Stomach (tissue), 9 donors: Measurements from ENCODE around the gene SEPHS1. TPM values are rescaled to one million over a fixed set of nuclear protein-coding genes. Genes with fewer than 3 reads are reported as not detected.

ENCODE experiments used
- DNase-seq, 2 donors: peaks; one replicate each; pipeline versions ENCODE4 v3.0.0 to v3.0.0-alpha.2; 2013 to 2019
- H3K27ac ChIP-seq, 5 donors: fragments of 200-600 bp in 4 of 5; sonication (generic) in 4 of 5; one replicate each; pipeline ENCODE4 v1.5.1; 2013 to 2019; ENCODE audit warnings: mild to moderate bottlenecking in 1 of 5, moderate library complexity in 1 of 5
- H3K27me3 ChIP-seq, 3 donors: fragments of 200-600 bp; sonication (generic); one replicate each; pipeline ENCODE4 v1.5.1; 2017 to 2019; ENCODE audit warnings: mixed run types in 1 of 3
- H3K36me3 ChIP-seq, 4 donors: fragments of 200-600 bp; sonication (generic); 1 replicate in 3 of 4; 2 replicates in 1 of 4; pipeline ENCODE4 v1.5.1; 2016 to 2019
- H3K4me1 ChIP-seq, 4 donors: fragments of 200-600 bp; sonication (generic); one replicate each; pipeline ENCODE4 v1.5.1; 2016 to 2019
- H3K4me3 ChIP-seq, 4 donors: fragments of 200-600 bp; sonication (generic) in 3 of 4; one replicate each; pipeline ENCODE4 v1.5.1; 2016 to 2019; ENCODE audit warnings: mild to moderate bottlenecking in 1 of 4
- H3K9me3 ChIP-seq, 4 donors: fragments of 200-600 bp; sonication (generic); one replicate each; pipeline ENCODE4 v1.5.1; 2016 to 2019
- CTCF ChIP-seq, 7 experiments: fragments of 450-650 bp in 4 of 7; fragments of 200-600 bp in 3 of 7; sonication (generic) in 3 of 7; IDR thresholded peaks; one replicate each; pipeline ENCODE4 v1.5.1; 2016 to 2019; ENCODE audit warnings: antibody characterized with exemption in 7 of 7, control low read depth in 2 of 7, mild to moderate bottlenecking in 1 of 7
- EP300 ChIP-seq: sonication (generic); formaldehyde crosslinking; IDR thresholded peaks from one replicate; pipeline ENCODE4 v1.6.1; 2017; ENCODE audit warnings: antibody characterized with exemption
- POLR2A ChIP-seq, 4 donors: fragments of 450-650 bp; IDR thresholded peaks; one replicate each; pipeline ENCODE4 v1.6.1; 2016; ENCODE audit warnings: antibody characterized with exemption in 4 of 4, control low read depth in 2 of 4, mild to moderate bottlenecking in 1 of 4, moderate library complexity in 1 of 4
- POLR2AphosphoS5 ChIP-seq, 3 donors: sonication (generic); formaldehyde crosslinking; IDR thresholded peaks; one replicate each; pipeline ENCODE4 v1.6.1; 2016; ENCODE audit warnings: antibody characterized with exemption in 3 of 3
- WGBS, 5 donors: extraction: QIAGEN DNeasy Blood & Tissue Kit in 3 of 5; methylation state at CpG; one replicate each; pipeline versions ENCODE4 v1.1.5 to v1.1.7; 2013 to 2018; 5-methylcytosine and 5-hydroxymethylcytosine counted together
- intact Hi-C: fragments of 100-400 bp; cut with DNase I; formaldehyde crosslinking; loops from one replicate; pipeline ENCODE4 v1.15.1; 2023; ENCODE audit warnings: low total_unique reads
- polyA plus RNA-seq, 3 donors: library from polyadenylated mRNA; stranded (reverse); fragments of 200-250 nt; gene quantifications; one replicate each; pipeline ENCODE4 v1.2.3, GENCODE V29; 2013
- total RNA-seq, 5 donors: library from RNA; depleted of rRNA; stranded (reverse); fragments of >200 nt; gene quantifications; one replicate each; pipeline versions ENCODE4 v1.1.0 to v1.2.3, GENCODE V29; 2014 to 2016
- donor health status: healthy with polysubstance abuse.
- donor health status: Bipolar disorder and iron deficiency.
- donor health status: healthy.

The SEPHS1 gene
- total and polyA plus RNA-seq, 8 donors, result 15.2 to 63.0 (median 21.6) TPM

GRCh38 chr10:13360587-13360986, 12.5 kb upstream of the SEPHS1 start:
- Histone ChIP-seq H3K36me3 (no peaks in the 10 kb centered on the region), H3K4me3 (no peak overlapping the region), H3K27me3 (no peaks in the 10 kb centered on the region), H3K9me3 (no peaks in the 10 kb centered on the region), H3K4me1 (no peaks in the 10 kb centered on the region), H3K27ac (no peak overlapping the region)
- WGBS, 5 donors, result 75 to 83% (median 80%) methylated on average over 7 of the region's 7 CpGs
- intact Hi-C loops, result loop anchor here (10.0 kb wide), 1 partner anchor 184 kb away; no protein-coding TSS in a partner anchor
- TF ChIP-seq POLR2A (IDR thresholded peaks at IDR 0.05) (no peak), CTCF (IDR thresholded peaks at IDR 0.05) (no peak), EP300 (no peak), POLR2AphosphoS5 (IDR thresholded peaks at IDR 0.05) (no peak)
- no peak for DNase-seq

DNA sequence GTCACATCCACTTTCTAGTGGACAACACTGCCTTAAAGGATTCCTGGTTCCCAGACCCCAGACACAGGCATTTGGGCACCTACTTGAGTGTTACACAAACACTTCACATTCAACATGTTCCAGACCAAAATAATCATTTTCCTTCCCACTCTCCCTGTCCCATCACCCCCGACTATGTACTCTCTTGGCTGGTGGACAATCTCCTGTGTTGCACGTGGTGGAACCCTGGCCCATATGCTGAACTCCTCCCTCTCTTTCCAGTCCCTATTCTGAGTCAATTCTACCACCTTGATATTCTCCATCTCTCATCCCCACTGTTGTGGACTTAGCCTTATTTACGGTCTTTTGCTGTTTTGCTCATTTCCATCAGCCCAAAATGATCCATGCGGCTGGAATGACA, 8.3 kb upstream of the SEPHS1 start:
- Histone ChIP-seq H3K27ac (no peak overlapping the region), H3K27me3 (peaks cover 0 to 42% (median 10%) of the 10 kb centered on the region in 3 donors), H3K4me3 (no peak overlapping the region), H3K9me3 (no peaks in the 10 kb centered on the region), H3K4me1 (no peaks in the 10 kb centered on the region), H3K36me3 (no peaks in the 10 kb centered on the region)
- intact Hi-C loops, result no loop called here
- TF ChIP-seq CTCF (IDR thresholded peaks at IDR 0.05) (no peak), EP300 (no peak), POLR2AphosphoS5 (IDR thresholded peaks at IDR 0.05) (no peak), POLR2A (IDR thresholded peaks at IDR 0.05) (no peak)
- 53 to 68% (median 58%) methylated on average over 4 of the region's 4 CpGs for WGBS, 5 donors
- no peak for DNase-seq

- TF ChIP-seq CTCF (IDR thresholded peaks at IDR 0.05) (no peak), POLR2AphosphoS5 (IDR thresholded peaks at IDR 0.05) (no peak), POLR2A (IDR thresholded peaks at IDR 0.05) (no peak), EP300 (no peak)
- intact Hi-C loops, result no loop called here
- H3K27me3 ChIP-seq, result peaks cover 0 to 47% (median 12%) of the 10 kb centered on the region in 3 donors
- no peaks in the 10 kb centered on the region for H3K36me3 ChIP-seq
- H3K4me1 ChIP-seq, result peaks cover 4 to 8% (median 7%) of the 10 kb centered on the region in 4 donors
- DNase-seq, result no peak
- H3K27ac ChIP-seq, result no peak overlapping the region
- H3K9me3 ChIP-seq, result no peaks in the 10 kb centered on the region
- H3K4me3 ChIP-seq, result no peak overlapping the region
- WGBS, 5 donors, result 85 to 92% (median 89%) methylated on average over 4 to 7 of the region's 7 CpGs
Observed at GRCh38 chr10:13354783-13355182, 6.7 kb upstream of the SEPHS1 start.

GRCh38 chr10:13352519-13352918, 4.4 kb upstream of the SEPHS1 start:
- no peaks in the 10 kb centered on the region for H3K9me3 ChIP-seq
- WGBS, 5 donors, result 47 to 49% (median 48%) methylated on average over 3 of the region's 3 CpGs
- peaks cover 0 to 47% (median 12%) of the 10 kb centered on the region in 3 donors for H3K27me3 ChIP-seq
- peaks cover 13 to 19% (median 18%) of the 10 kb centered on the region in 4 donors for H3K4me1 ChIP-seq
- TF ChIP-seq POLR2A (IDR thresholded peaks at IDR 0.05) (no peak), CTCF (IDR thresholded peaks at IDR 0.05) (no peak), EP300 (no peak), POLR2AphosphoS5 (IDR thresholded peaks at IDR 0.05) (no peak)
- no peak overlapping the region for H3K27ac ChIP-seq
- DNase-seq, result no peak
- no peak overlapping the region for H3K4me3 ChIP-seq
- intact Hi-C loops, result no loop called here
- no peaks in the 10 kb centered on the region for H3K36me3 ChIP-seq
